MM.1S (cell line): ENCODE results near the gene CD37.

ENCODE experiments used
- DNase-seq: peaks from one replicate; pipeline ENCODE4 v3.0.0-alpha.2; 2015
- H2AFZ ChIP-seq: fragments of 300-600 bp; sonication (generic); 2 replicates; pipeline ENCODE4 v1.6.0; 2016; ENCODE audit warnings: antibody characterized with exemption, low read length
- H3F3A ChIP-seq: fragments of 300-600 bp; sonication (generic); 2 replicates; pipeline ENCODE4 v1.6.1; 2016; ENCODE audit warnings: mild to moderate bottlenecking, antibody characterized with exemption, low read length, moderate library complexity, mixed read lengths; ENCODE audit not compliant: insufficient read depth
- H3K27ac ChIP-seq: fragments of 300-600 bp; sonication (generic); 2 replicates; pipeline ENCODE4 v1.5.1; 2016; ENCODE audit warnings: mild to moderate bottlenecking, low read length
- H3K27me3 ChIP-seq: fragments of 300-600 bp; sonication (generic); replicated peaks from 2 replicates; pipeline ENCODE4 v1.6.0; 2016; ENCODE audit warnings: low read length; ENCODE audit not compliant: insufficient read depth
- H3K36me3 ChIP-seq: fragments of 300-600 bp; sonication (generic); replicated peaks from 2 replicates; pipeline ENCODE4 v1.6.1; 2016; ENCODE audit warnings: mild to moderate bottlenecking, low read length, mixed read lengths; ENCODE audit not compliant: insufficient read depth
- H3K4me1 ChIP-seq: fragments of 300-600 bp; sonication (generic); 2 replicates; pipeline ENCODE4 v1.6.1; 2016; ENCODE audit warnings: low read length, mixed read lengths
- H3K4me2 ChIP-seq: fragments of 300-600 bp; sonication (generic); 2 replicates; pipeline ENCODE4 v1.6.0; 2016; ENCODE audit warnings: low read depth, low read length
- H3K4me3 ChIP-seq: fragments of 300-600 bp; sonication (generic); 2 replicates; pipeline ENCODE4 v1.5.1; 2016; ENCODE audit warnings: low read length, mixed read lengths
- H3K79me2 ChIP-seq: fragments of 300-600 bp; sonication (generic); 2 replicates; pipeline ENCODE4 v1.6.1; 2016; ENCODE audit warnings: mixed run types, low read length, mixed read lengths
- H3K9ac ChIP-seq: fragments of 300-600 bp; sonication (generic); 2 replicates; pipeline ENCODE4 v1.6.1; 2016; ENCODE audit warnings: low read length, mixed read lengths
- H3K9me2 ChIP-seq: fragments of 300-600 bp; sonication (generic); replicated peaks from 2 replicates; pipeline ENCODE4 v1.6.1; 2016; ENCODE audit warnings: mild to moderate bottlenecking, low read length, mixed read lengths; ENCODE audit not compliant: insufficient read depth
- H3K9me3 ChIP-seq: fragments of 300-600 bp; sonication (generic); replicated peaks from 2 replicates; pipeline ENCODE4 v1.6.1; 2016; ENCODE audit warnings: mild to moderate bottlenecking, low read length, mixed read lengths; ENCODE audit not compliant: insufficient read depth
- H4K20me1 ChIP-seq: fragments of 300-600 bp; sonication (generic); 2 replicates; pipeline ENCODE4 v1.6.1; 2016; ENCODE audit warnings: mild to moderate bottlenecking, low read length, moderate library complexity, mixed read lengths; ENCODE audit not compliant: insufficient read depth
- CTCF ChIP-seq: fragments of 300-600 bp; sonication (generic); IDR thresholded peaks from 2 replicates; pipeline ENCODE4 v1.5.1; 2016; ENCODE audit warnings: antibody characterized with exemption, low read length, mixed read lengths
- EZH2 ChIP-seq: fragments of 300-600 bp; sonication (generic); optimal IDR thresholded peaks from 2 replicates; pipeline ENCODE3; 2017; ENCODE audit warnings: low read depth, mild to moderate bottlenecking, antibody characterized with exemption, low read length, mixed read lengths
- EZH2phosphoT487 ChIP-seq: fragments of 300-600 bp; sonication (generic); IDR thresholded peaks from 2 replicates; pipeline ENCODE4 v1.6.1; 2018; ENCODE audit warnings: antibody characterized with exemption, low read length

Gene CD37

GRCh38 chr19:49383599-49383998 lies 48.4 kb downstream of the CD37 start:
- H3K79me2 ChIP-seq, result no peaks in the 10 kb centered on the region
- H3K27me3 ChIP-seq, result peaks cover 25% of the 10 kb centered on the region
- no peak overlapping the region for H3K9ac ChIP-seq
- H3K36me3 ChIP-seq, result no peaks in the 10 kb centered on the region
- no peaks in the 10 kb centered on the region for H3K9me2 ChIP-seq
- TF ChIP-seq CTCF, result no peak
- no peak for TF ChIP-seq EZH2phosphoT487
- TF ChIP-seq EZH2, result no peak
- no peak overlapping the region for H3K4me2 ChIP-seq
- H3F3A ChIP-seq, result no peaks in the 10 kb centered on the region
- no peak overlapping the region for H3K4me3 ChIP-seq
- no peaks in the 10 kb centered on the region for H3K4me1 ChIP-seq
- H3K9me3 ChIP-seq, result no peaks in the 10 kb centered on the region
- no peak overlapping the region for H2AFZ ChIP-seq
- no peak for DNase-seq
- H3K27ac ChIP-seq, result no peak overlapping the region
- H4K20me1 ChIP-seq, result no peaks in the 10 kb centered on the region

- peak; percentile 89 for DNase-seq
- Histone ChIP-seq H3K4me2 (peak within 1 kb of the TSS; percentile 56; the same call in 1 of the 2 replicates), H3K4me1 (no peaks in the 10 kb centered on the region), H3K27ac (no peak within 1 kb of the TSS), H3K4me3 (peak within 1 kb of the TSS; percentile 33; the same call in 1 of the 2 replicates), H2AFZ (peak within 1 kb of the TSS; percentile 70), H3K9ac (peak within 1 kb of the TSS; percentile 42; the same call in 1 of the 2 replicates), H3K79me2 (no peaks in the 10 kb centered on the region), H3K9me2 (no peaks in the 10 kb centered on the region), H4K20me1 (no peaks in the 10 kb centered on the region), H3K27me3 (peaks cover 44% of the 10 kb centered on the region), H3K9me3 (no peaks in the 10 kb centered on the region), H3K36me3 (no peaks in the 10 kb centered on the region), H3F3A (peaks cover 7% of the 10 kb centered on the region)
- no peak for TF ChIP-seq EZH2
- TF ChIP-seq EZH2phosphoT487, result no peak
- no peak for TF ChIP-seq CTCF
Observed at GRCh38 chr19:49387936-49388372, 52.7 kb downstream of the CD37 start, which contains the start of gene KASH5. Gene KASH5, plus strand, starts transcription at chr19:49388249. Its CDS starts 2,635 bp downstream, at chr19:49390884.

GRCh38 chr19:49389406-49389805 lies 54.2 kb downstream of the CD37 start:
- Histone ChIP-seq H3K36me3 (no peaks in the 10 kb centered on the region), H3K4me2 (no peak overlapping the region)

More at GRCh38 chr19:49389406-49389805, 54.2 kb downstream of the CD37 start:
- Histone ChIP-seq H4K20me1 (no peaks in the 10 kb centered on the region), H3K27me3 (peaks cover 52% of the 10 kb centered on the region), H3F3A (peaks cover 7% of the 10 kb centered on the region), H3K27ac (no peak overlapping the region), H3K9ac (no peak overlapping the region), H2AFZ (no peak overlapping the region), H3K9me3 (no peaks in the 10 kb centered on the region), H3K4me3 (no peak overlapping the region), H3K79me2 (no peaks in the 10 kb centered on the region), H3K4me1 (no peaks in the 10 kb centered on the region), H3K9me2 (no peaks in the 10 kb centered on the region)
- no peak for DNase-seq
- TF ChIP-seq EZH2phosphoT487 (no peak), EZH2 (no peak), CTCF (no peak)
